Gastrocnemius medialis (tissue), 4 donors: Measurements from ENCODE around the gene KRT36. TPM values are rescaled to one million over a fixed set of nuclear protein-coding genes. Genes with fewer than 3 reads are reported as not detected.

ENCODE experiments used
- ATAC-seq, 2 donors: fragments of 150-250 bp; one replicate each; pipeline ENCODE4 v1.9.1; 2016
- DNase-seq, 2 donors: peaks; one replicate each; pipeline ENCODE4 v3.0.0-alpha.2; 2019
- H3K27ac ChIP-seq, 4 donors: fragments of 200-600 bp; sonication (generic); 1 replicate in 1 of 4; 2 replicates in 3 of 4; pipeline ENCODE4 v1.5.1; 2016 to 2018; ENCODE audit warnings: mild to moderate bottlenecking in 2 of 4, moderate library complexity in 1 of 4
- H3K27me3 ChIP-seq, 3 donors: fragments of 200-600 bp; sonication (generic) in 2 of 3; 1 replicate in 1 of 3; 2 replicates in 2 of 3; pipeline versions ENCODE4 v1.5.1 to v1.6.0; 2016 to 2019; ENCODE audit warnings: mild to moderate bottlenecking in 1 of 3, moderate library complexity in 1 of 3
- H3K36me3 ChIP-seq, 2 donors: fragments of 200-600 bp; sonication (generic) in 1 of 2; one replicate each; pipeline ENCODE4 v1.5.1; 2017 to 2018
- H3K4me1 ChIP-seq, 2 donors: fragments of 200-600 bp; sonication (generic) in 1 of 2; one replicate each; pipeline ENCODE4 v1.5.1; 2016 to 2017; ENCODE audit warnings: mild to moderate bottlenecking in 2 of 2
- H3K4me3 ChIP-seq, 4 donors: fragments of 200-600 bp; sonication (generic) in 3 of 4; 1 replicate in 1 of 4; 2 replicates in 3 of 4; pipeline ENCODE4 v1.5.1; 2016 to 2019; ENCODE audit warnings: mild to moderate bottlenecking in 2 of 4
- H3K9me3 ChIP-seq, 3 donors: fragments of 200-600 bp; sonication (generic) in 2 of 3; 1 replicate in 1 of 3; 2 replicates in 2 of 3; pipeline ENCODE4 v1.5.1; 2016 to 2019
- CTCF ChIP-seq, 5 experiments: fragments of 450-650 bp in 3 of 5; fragments of 200-600 bp in 2 of 5; sonication (generic) in 2 of 5; IDR thresholded peaks in 4 of 5; conservative IDR thresholded peaks in 1 of 5; 1 replicate in 4 of 5; 2 replicates in 1 of 5; pipeline ENCODE4 v1.5.1; 2016 to 2019; ENCODE audit warnings: antibody characterized with exemption in 5 of 5, mild to moderate bottlenecking in 3 of 5, moderate library complexity in 3 of 5
- POLR2A ChIP-seq, 2 donors: fragments of 450-650 bp; IDR thresholded peaks; one replicate each; pipeline ENCODE4 v1.6.1; 2017; ENCODE audit warnings: antibody characterized with exemption in 2 of 2, mild to moderate bottlenecking in 2 of 2, moderate library complexity in 2 of 2
- in situ Hi-C, 4 donors: fragments of 200-750 bp; cut with MboI; loops; one replicate each; pipeline versions ENCODE4 v1.15.0 to v1.8.0; 2017; ENCODE audit warnings: low sequenced_read_pairs in 4 of 4
- intact Hi-C: fragments of 100-400 bp; cut with DNase I; formaldehyde crosslinking; loops from one replicate; pipeline ENCODE4 v1.15.1; 2023; ENCODE audit warnings: low total_unique reads
- total RNA-seq, 4 donors: library from RNA; depleted of rRNA; stranded (reverse); fragments of >200 nt; gene quantifications; one replicate each; pipeline versions ENCODE4 v1.1.0 to v1.2.3, GENCODE V29; 2016

Gene KRT36
- total RNA-seq, 4 donors from 2014 or later, result not detected

- H3K9me3 ChIP-seq, result no peaks in the 10 kb centered on the region
- H3K27ac ChIP-seq, result no peak overlapping the region
- no peaks in the 10 kb centered on the region for H3K4me1 ChIP-seq
- in situ Hi-C loops (loop anchor here in 1 of 4 donors (25.0 kb wide), 1 partner anchor 587 kb away; no protein-coding TSS in a partner anchor), intact Hi-C loops (no loop called here)
- DNase-seq (no peak), ATAC-seq (no peak)
- H3K36me3 ChIP-seq, result no peaks in the 10 kb centered on the region
- no peak for TF ChIP-seq CTCF (IDR thresholded peaks at IDR 0.05 in 4 of 5, conservative IDR thresholded peaks at IDR 0.05 in 1 of 5)
- no peaks in the 10 kb centered on the region for H3K27me3 ChIP-seq
- H3K4me3 ChIP-seq, result no peak overlapping the region
These were observed 10.0 kb upstream of the KRT36 start for GRCh38 chr17:41499714-41500113.

DNA sequence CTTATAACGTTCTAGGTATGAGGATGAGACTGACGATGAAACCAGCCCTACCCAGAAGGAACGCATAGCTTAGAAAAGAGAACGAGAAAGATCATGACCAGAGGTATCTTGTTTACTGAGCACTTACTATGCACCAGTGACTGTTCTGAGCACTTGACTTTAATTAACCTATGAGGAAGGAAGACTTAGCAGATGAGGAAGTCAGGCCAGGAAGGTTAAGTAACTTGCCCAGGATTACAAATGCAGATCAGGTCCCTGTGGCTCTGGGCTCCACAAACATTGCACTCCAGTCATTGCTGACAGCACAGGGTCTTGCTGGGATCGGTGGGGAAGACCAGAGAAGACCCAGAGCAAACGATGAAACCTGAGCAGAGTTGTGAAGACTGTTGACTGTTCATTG lies 8.6 kb upstream of the KRT36 start:
- DNase-seq (no peak), ATAC-seq (no peak)
- Histone ChIP-seq H3K27ac (no peak overlapping the region), H3K4me3 (no peak overlapping the region), H3K9me3 (no peaks in the 10 kb centered on the region), H3K4me1 (no peaks in the 10 kb centered on the region), H3K27me3 (no peaks in the 10 kb centered on the region), H3K36me3 (no peaks in the 10 kb centered on the region)
- in situ Hi-C loops, result loop anchor here in 1 of 4 donors (25.0 kb wide), 1 partner anchor 586 kb away; no protein-coding TSS in a partner anchor
- intact Hi-C loops, result no loop called here
- TF ChIP-seq POLR2A (IDR thresholded peaks at IDR 0.05), result no peak

- H3K27me3 ChIP-seq, result no peaks in the 10 kb centered on the region
- in situ Hi-C loops (loop anchor here in 1 of 4 donors (25.0 kb wide), 1 partner anchor 585 kb away; no protein-coding TSS in a partner anchor), intact Hi-C loops (loop anchor here (2.0 kb wide), 1 partner anchor 588 kb away; no protein-coding TSS in a partner anchor)
- no peaks in the 10 kb centered on the region for H3K4me1 ChIP-seq
- H3K4me3 ChIP-seq, result no peak overlapping the region
- DNase-seq (peak; percentile 22 to 48), ATAC-seq (peak; percentile 36 to 55)
- no peaks in the 10 kb centered on the region for H3K9me3 ChIP-seq
- no peaks in the 10 kb centered on the region for H3K36me3 ChIP-seq
- TF ChIP-seq POLR2A (IDR thresholded peaks at IDR 0.05) (no peak), CTCF (IDR thresholded peaks at IDR 0.05 in 4 of 5, conservative IDR thresholded peaks at IDR 0.05 in 1 of 5) (peak in 4 of 5 experiments; percentile 40 to 57 (median 55))
- no peak overlapping the region for H3K27ac ChIP-seq
These were observed 7.2 kb upstream of the KRT36 start for GRCh38 chr17:41496803-41497484.

DNA sequence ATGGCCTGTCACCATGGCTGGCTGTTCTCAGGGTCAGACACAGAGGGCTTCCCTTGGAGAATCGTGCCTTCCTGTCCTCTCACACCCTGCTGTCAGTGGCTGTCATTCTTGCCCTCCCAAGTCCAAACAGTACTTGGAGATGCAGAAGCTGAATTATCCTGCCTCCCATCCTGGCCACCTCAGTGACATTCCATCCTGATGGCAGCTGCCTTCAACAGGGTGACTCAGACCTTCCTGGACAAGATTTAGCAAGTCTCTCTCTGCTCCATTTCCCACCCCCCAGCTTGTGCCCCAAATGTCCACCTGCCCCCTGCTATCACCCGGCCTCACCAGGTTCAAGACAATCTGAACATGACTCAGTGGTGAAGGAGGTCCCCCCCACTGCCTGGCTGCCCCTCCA lies 4.8 kb upstream of the KRT36 start:
- ATAC-seq (peak; percentile 56 to 69), DNase-seq (no peak)
- Histone ChIP-seq H3K27me3 (no peaks in the 10 kb centered on the region), H3K4me3 (no peak overlapping the region), H3K9me3 (no peaks in the 10 kb centered on the region), H3K4me1 (no peaks in the 10 kb centered on the region), H3K36me3 (no peaks in the 10 kb centered on the region), H3K27ac (no peak overlapping the region)
- in situ Hi-C loops (loop anchor here in 1 of 4 donors (25.0 kb wide), 1 partner anchor 582 kb away; no protein-coding TSS in a partner anchor), intact Hi-C loops (no loop called here)
- no peak for TF ChIP-seq CTCF (IDR thresholded peaks at IDR 0.05 in 4 of 5, conservative IDR thresholded peaks at IDR 0.05 in 1 of 5)

GRCh38 chr17:41492771-41493170 lies 3.1 kb upstream of the KRT36 start:
- H3K4me3 ChIP-seq, result no peak overlapping the region
- DNase-seq (no peak), ATAC-seq (no peak)
- intact Hi-C loops, result no loop called here
- no peaks in the 10 kb centered on the region for H3K27me3 ChIP-seq
- no peaks in the 10 kb centered on the region for H3K9me3 ChIP-seq
- in situ Hi-C loops, result loop anchor here in 1 of 4 donors (25.0 kb wide), 1 partner anchor 580 kb away; no protein-coding TSS in a partner anchor
- H3K36me3 ChIP-seq, result no peaks in the 10 kb centered on the region
- TF ChIP-seq CTCF (IDR thresholded peaks at IDR 0.05 in 4 of 5, conservative IDR thresholded peaks at IDR 0.05 in 1 of 5) (no peak), POLR2A (IDR thresholded peaks at IDR 0.05) (no peak)
- H3K27ac ChIP-seq, result no peak overlapping the region
- no peaks in the 10 kb centered on the region for H3K4me1 ChIP-seq
